ENCODE measurements around the gene BAG2.

DNA sequence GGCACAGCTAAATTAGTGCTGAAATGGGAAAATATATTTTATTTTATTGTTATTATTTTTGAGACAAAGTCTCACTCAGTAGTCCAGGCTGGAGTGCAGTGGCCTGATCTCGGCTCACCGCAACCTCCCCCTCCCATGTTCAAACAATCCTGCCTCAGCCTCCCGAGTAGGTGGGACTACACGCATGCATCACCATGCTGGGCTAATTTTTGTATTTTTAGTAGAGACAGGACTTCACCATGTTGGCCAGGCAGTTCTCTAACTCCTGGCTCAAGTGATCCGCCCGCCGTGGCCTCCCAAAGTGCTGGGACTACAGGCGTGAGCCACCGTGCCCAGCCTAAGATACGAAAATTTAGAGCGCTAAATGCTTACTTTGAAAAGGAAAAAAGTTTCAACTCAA, 45.1 kb downstream of the BAG2 start:
- no peak for TF ChIP-seq EP300 (IDR thresholded peaks at IDR 0.05)
- TF ChIP-seq, protein P1, sequence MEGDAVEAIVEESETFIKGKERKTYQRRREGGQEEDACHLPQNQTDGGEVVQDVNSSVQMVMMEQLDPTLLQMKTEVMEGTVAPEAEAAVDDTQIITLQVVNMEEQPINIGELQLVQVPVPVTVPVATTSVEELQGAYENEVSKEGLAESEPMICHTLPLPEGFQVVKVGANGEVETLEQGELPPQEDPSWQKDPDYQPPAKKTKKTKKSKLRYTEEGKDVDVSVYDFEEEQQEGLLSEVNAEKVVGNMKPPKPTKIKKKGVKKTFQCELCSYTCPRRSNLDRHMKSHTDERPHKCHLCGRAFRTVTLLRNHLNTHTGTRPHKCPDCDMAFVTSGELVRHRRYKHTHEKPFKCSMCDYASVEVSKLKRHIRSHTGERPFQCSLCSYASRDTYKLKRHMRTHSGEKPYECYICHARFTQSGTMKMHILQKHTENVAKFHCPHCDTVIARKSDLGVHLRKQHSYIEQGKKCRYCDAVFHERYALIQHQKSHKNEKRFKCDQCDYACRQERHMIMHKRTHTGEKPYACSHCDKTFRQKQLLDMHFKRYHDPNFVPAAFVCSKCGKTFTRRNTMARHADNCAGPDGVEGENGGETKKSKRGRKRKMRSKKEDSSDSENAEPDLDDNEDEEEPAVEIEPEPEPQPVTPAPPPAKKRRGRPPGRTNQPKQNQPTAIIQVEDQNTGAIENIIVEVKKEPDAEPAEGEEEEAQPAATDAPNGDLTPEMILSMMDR (IDR thresholded peaks at IDR 0.05) = no peak
